AML-193 (cell line): ENCODE measurements around the gene CHD6.

Experiments
- DNase-seq, 2 experiments: peaks; one replicate each; lab custom pipeline; 2025; lab: John Stamatoyannopoulos, UW

The CHD6 gene

GRCh38 chr20:41370176-41370575 lies 248.0 kb downstream of the CHD6 start:
- DNase-seq, result no peak

GRCh38 chr20:41369673-41370072 lies 248.5 kb downstream of the CHD6 start:
- no peak for DNase-seq

GRCh38 chr20:41367956-41368355 lies 250.2 kb downstream of the CHD6 start:
- no peak for DNase-seq

GRCh38 chr20:41367393-41367695 lies 250.8 kb downstream of the CHD6 start:
- DNase-seq, result no peak

GRCh38 chr20:41366546-41367392 lies 251.4 kb downstream of the CHD6 start, which contains the start of gene EMILIN3:
Gene EMILIN3 (minus strand): TSS chr20:41366818. CDS start chr20:41366634, 184 bp downstream.
- no peak for DNase-seq

- no peak for DNase-seq
Observed at GRCh38 chr20:41365777-41366545, 252.2 kb downstream of the CHD6 start.

GRCh38 chr20:41364967-41365765 lies 253.0 kb downstream of the CHD6 start:
- no peak for DNase-seq

GRCh38 chr20:41364236-41364855 lies 253.8 kb downstream of the CHD6 start:
- no peak for DNase-seq

DNA sequence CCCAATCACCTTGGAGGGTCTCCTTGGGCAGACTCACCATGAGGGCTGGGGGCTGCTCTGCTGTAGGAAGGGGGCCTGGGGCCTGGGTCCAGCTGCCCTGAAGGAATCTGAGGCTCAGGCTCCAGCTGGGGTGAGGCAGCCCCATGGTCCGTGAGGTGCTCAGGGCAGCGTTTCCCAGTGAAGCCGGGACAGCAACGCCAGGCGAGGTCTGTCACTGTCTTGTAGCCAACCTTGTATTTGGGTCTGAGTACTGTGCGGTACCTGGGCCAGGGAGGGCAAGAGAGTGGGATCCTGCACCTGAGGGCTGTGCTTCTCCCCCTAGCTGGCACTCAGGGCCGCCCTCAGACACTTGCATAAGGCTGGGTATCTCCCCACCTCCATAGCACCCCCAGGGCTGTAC lies 254.6 kb downstream of the CHD6 start:
- DNase-seq, result no peak

DNA sequence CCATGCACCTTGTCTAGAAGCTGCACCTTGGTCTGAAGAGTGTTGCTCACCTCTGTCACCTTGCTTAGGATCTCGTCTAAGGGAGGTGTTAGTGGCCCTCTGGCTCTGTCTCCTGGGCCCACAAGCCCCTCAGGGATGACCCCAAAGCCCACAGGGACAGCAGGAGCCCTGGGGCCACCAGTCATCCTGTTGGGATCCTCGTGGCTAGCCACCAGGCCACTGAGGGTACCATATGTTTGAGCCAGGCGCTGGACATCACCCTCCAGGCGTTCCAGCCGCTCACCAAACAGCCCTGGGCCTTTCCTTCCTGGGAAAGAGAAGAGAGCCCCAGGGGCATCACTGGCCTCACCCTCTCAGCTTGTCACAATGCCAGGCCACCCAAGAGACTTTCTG lies 255.4 kb downstream of the CHD6 start:
- no peak for DNase-seq

DNA sequence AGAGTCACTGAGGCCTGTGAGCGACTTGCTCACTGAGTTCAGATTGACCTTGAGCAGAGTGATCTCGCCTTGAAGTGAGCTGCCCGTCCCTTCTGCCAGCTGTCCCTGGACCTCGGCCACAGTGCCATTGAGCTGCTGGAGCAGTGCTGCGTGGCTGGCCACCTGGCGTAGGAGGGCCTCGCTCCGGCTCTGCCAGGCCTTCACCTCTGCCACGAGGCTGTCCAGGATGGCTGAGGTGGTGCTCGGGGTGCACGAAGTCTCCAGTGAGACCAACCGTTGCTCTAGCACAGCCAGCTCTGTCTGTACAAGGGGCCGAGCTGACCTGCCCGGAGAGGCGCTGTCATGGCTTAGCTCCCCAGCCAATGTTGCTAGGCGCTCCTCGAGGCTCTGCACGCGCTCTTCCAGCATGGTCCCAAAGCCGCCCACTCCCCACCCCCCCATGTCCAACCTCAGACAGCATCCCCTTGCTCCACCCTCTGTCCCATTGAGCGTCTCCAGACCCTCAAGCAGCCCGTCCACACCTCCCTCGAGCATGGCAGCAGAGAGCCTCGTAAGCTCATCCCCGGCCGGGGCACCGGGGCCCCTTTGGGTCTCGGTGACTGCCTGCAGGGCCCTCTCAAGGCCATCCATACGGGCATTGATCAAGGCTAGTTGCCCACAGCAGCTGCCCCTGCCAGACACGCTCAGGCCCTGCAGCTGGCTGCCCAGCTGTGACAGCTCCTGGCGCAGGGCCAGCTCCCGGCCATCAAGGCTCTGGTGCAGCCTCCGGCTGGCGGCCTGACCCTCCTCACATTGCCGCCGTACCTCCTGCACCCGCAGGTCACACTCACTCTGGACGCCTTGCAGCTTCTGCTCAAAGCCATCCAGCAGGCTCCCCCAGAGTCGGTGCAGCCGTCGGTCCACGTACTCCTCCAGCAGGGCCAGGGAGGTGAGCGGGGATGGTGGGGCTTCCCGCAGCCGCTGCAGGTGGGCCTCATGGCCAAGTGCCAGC lies 256.1 kb downstream of the CHD6 start:
- no peak for DNase-seq

DNA sequence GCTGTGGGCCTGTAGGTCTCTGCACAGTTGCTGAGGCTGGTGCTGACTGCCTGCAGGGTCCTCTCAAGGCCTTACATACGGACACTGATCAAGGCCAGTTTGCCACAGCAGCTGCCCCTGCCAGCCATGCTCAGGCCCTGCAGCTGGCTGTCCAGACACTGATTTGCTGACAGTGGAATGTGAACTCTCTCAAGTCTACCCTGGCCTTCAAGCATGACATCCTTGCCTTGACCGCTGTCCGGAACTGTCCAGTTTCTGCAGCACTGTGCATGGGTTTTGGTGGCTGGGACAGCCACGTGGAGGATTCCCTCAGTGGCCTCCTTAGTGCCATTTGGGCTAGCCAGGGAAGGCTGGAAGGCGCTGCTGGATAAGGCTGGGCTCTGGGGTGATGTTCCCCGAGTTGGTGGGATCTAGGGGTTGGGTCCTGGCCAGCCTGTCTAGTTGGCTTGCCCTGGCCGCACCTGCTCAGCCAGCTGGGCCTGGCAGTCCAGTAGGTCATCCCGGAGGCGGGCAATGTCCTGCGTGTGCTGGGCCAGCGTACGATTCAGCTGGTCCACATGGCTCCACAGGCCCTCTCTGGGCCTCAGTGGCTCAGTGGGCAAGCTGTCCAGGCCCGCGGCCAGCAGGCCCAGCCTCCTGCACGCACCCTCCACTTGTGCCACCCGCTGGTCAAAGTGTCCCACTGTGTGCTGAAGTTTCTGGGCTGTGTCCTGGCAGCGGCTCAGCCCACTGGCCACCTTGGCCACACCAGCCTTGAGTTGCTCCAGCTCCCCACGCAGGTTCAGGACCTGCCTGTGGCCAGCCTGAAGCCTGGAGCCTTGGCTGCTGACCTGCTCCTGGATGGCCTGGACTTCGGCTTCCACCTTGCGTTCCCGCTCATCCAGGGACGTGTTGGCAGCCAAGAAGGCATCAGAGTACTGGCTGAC lies 257.1 kb downstream of the CHD6 start:
- DNase-seq, result no peak

- no peak for DNase-seq
Observed at GRCh38 chr20:41359541-41360011, 258.6 kb downstream of the CHD6 start.

DNA sequence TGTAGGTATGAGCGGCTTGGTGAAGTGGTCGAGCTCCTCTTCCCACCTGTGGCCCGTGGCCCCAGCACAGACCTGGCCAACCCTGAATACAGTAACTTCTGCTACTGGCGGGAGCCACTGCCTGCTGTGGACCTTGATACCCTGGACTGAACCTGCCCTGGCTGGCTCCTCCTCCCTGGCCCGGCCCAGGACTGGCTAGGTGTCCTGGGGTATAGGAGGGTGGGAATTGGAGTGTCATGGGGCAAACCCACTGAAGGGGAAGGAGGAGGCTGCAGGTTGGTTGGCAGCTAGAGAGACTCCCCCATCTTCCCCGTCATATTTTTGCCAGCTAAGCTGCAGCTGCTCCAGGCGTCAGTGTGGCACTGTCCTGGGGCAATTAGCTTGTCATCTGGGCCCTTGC lies 259.5 kb downstream of the CHD6 start:
- no peak for DNase-seq

DNA sequence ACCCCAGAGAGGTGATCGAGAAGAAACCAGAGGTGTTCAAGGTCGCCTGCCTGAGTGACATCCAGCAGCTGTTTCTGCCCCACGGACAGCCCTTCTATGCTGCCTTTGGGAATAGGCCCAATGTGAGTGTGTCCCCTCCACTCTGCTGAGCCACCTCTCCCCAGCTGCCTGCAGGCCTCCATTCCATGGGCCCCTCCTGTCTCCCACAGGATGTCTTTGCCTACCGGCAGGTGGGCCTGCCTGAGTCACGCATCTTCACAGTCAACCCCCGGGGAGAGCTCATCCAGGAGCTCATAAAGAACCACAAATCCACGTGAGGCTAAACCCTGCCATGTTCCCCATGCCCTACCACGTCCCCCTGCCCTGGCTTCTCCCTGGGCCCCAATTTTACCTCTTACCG lies 259.9 kb downstream of the CHD6 start:
- no peak for DNase-seq

DNA sequence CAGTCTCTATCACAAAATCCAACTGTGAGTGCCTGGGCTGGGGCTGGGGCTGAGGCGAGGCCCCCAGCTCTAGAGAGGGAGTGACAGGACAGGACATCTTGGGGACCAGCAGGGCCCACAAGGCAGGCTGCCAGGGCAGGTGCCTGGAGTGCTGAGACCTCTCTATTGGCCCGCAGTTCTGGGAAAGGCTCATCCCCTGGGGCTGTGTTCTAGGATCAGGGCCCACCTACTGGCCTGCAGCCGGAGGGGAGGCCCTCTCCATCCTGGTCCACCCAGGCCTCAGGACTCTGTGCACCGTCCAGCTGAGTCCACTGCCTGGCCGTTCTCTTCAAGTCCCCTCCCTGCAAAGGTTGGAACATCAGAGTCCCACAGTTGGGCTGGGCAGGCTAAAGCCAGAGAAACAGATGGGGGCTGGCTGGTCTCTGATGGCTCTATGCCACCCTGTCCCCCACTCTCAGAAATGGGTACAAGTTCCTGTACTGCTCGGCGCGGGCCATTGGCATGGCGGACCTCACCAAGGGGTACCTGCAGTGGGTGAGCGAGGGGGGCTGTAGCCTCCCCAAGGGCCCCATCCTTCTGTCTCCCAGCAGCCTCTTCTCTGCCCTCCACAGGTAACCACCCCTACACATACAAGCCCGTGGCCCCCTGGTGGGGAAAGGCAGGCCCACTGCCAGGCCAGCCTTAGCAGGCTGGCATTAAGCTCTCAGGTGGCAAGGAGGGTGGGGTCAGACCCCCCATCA lies 260.6 kb downstream of the CHD6 start:
- no peak for DNase-seq

GRCh38 chr20:41356951-41357350 lies 261.2 kb downstream of the CHD6 start:
- DNase-seq, result no peak

- no peak for DNase-seq
Observed at GRCh38 chr20:41355598-41356203, 262.5 kb downstream of the CHD6 start.
